Measurements from ENCODE around the gene KLF15.

- TF ChIP-seq EZH2 (IDR thresholded peaks at IDR 0.05; ENCODE audit: borderline replicate concordance, insufficient read depth, low read length, poor library complexity, severe bottlenecking) (no peak), POLR2AphosphoS5 (IDR thresholded peaks at IDR 0.05) (no peak), SMC3 (conservative IDR thresholded peaks at IDR 0.05; ENCODE audit: poor library complexity) (no peak), RAD21 (conservative IDR thresholded peaks at IDR 0.05) (no peak), TAF1 (IDR thresholded peaks at IDR 0.05; ENCODE audit: low read depth) (no peak), EP300 (conservative IDR thresholded peaks at IDR 0.05; ENCODE audit: poor library complexity, severe bottlenecking) (no peak), MXI1 (conservative IDR thresholded peaks at IDR 0.05; ENCODE audit: poor library complexity, severe bottlenecking) (no peak)
- TF ChIP-seq, protein P1, sequence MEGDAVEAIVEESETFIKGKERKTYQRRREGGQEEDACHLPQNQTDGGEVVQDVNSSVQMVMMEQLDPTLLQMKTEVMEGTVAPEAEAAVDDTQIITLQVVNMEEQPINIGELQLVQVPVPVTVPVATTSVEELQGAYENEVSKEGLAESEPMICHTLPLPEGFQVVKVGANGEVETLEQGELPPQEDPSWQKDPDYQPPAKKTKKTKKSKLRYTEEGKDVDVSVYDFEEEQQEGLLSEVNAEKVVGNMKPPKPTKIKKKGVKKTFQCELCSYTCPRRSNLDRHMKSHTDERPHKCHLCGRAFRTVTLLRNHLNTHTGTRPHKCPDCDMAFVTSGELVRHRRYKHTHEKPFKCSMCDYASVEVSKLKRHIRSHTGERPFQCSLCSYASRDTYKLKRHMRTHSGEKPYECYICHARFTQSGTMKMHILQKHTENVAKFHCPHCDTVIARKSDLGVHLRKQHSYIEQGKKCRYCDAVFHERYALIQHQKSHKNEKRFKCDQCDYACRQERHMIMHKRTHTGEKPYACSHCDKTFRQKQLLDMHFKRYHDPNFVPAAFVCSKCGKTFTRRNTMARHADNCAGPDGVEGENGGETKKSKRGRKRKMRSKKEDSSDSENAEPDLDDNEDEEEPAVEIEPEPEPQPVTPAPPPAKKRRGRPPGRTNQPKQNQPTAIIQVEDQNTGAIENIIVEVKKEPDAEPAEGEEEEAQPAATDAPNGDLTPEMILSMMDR (IDR thresholded peaks at IDR 0.05; ENCODE audit: poor library complexity, severe bottlenecking): no peak
- TF ChIP-seq, protein P2, sequence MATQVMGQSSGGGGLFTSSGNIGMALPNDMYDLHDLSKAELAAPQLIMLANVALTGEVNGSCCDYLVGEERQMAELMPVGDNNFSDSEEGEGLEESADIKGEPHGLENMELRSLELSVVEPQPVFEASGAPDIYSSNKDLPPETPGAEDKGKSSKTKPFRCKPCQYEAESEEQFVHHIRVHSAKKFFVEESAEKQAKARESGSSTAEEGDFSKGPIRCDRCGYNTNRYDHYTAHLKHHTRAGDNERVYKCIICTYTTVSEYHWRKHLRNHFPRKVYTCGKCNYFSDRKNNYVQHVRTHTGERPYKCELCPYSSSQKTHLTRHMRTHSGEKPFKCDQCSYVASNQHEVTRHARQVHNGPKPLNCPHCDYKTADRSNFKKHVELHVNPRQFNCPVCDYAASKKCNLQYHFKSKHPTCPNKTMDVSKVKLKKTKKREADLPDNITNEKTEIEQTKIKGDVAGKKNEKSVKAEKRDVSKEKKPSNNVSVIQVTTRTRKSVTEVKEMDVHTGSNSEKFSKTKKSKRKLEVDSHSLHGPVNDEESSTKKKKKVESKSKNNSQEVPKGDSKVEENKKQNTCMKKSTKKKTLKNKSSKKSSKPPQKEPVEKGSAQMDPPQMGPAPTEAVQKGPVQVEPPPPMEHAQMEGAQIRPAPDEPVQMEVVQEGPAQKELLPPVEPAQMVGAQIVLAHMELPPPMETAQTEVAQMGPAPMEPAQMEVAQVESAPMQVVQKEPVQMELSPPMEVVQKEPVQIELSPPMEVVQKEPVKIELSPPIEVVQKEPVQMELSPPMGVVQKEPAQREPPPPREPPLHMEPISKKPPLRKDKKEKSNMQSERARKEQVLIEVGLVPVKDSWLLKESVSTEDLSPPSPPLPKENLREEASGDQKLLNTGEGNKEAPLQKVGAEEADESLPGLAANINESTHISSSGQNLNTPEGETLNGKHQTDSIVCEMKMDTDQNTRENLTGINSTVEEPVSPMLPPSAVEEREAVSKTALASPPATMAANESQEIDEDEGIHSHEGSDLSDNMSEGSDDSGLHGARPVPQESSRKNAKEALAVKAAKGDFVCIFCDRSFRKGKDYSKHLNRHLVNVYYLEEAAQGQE (IDR thresholded peaks at IDR 0.05; ENCODE audit: borderline replicate concordance): no peak
Measured at GRCh38 chr3:126347543-126348161, 9.6 kb downstream of the KLF15 start.

Data from neural cell (in vitro differentiated cells).